Activated B cell treated with CpG ODN at 0.5 μM for 24 hours (primary cell): ENCODE data around the gene G3BP1. TPM values are rescaled to one million over a fixed set of nuclear protein-coding genes. Genes with fewer than 3 reads are reported as not detected.

ENCODE experiments used
- ATAC-seq: fragments of 200-7000 bp; cut with Tn5 transposase; one replicate; pipeline ENCODE4 v1.10.0; 2021; ENCODE audit warnings: low read depth, mild to moderate bottlenecking, moderate library complexity
- CTCF ChIA-PET: fragments of 350-600 bp; sonication (Branson Sonifier 250); formaldehyde crosslinking; loops from one replicate; lab custom pipeline; 2021; ENCODE audit warnings: antibody characterized with exemption; lab: Charles Lee
- POLR2A ChIA-PET: fragments of 350-600 bp; sonication (Branson Sonifier 250); formaldehyde crosslinking; loops from one replicate; lab custom pipeline; 2021; ENCODE audit warnings: antibody characterized with exemption; lab: Charles Lee
- DNase-seq: peaks from one replicate; pipeline ENCODE4 v3.0.0; 2022
- H3K27ac Mint-ChIP-seq: one replicate; pipeline ENCODE4 v1.8.0; 2020; ENCODE audit warnings: mixed read lengths
- H3K27me3 Mint-ChIP-seq: one replicate; pipeline ENCODE4 v1.8.0; 2021; ENCODE audit warnings: mixed read lengths
- H3K36me3 Mint-ChIP-seq: one replicate; pipeline ENCODE4 v1.8.0; 2021; ENCODE audit warnings: low read depth, mixed read lengths
- H3K4me1 Mint-ChIP-seq: one replicate; pipeline ENCODE4 v1.8.0; 2021; ENCODE audit warnings: mixed read lengths
- H3K4me3 Mint-ChIP-seq: one replicate; pipeline ENCODE4 v1.8.0; 2020; ENCODE audit warnings: mild to moderate bottlenecking, mixed read lengths
- H3K9me3 Mint-ChIP-seq: one replicate; pipeline ENCODE4 v1.8.0; 2020; ENCODE audit warnings: mixed read lengths
- CTCF ChIP-seq: fragments of 200-600 bp; IDR thresholded peaks from one replicate; pipeline ENCODE4 v1.8.0; 2022; ENCODE audit warnings: antibody characterized with exemption, mild to moderate bottlenecking
- intact Hi-C: fragments of 100-400 bp; cut with micrococcal nuclease; formaldehyde crosslinking; loops from one replicate; pipeline ENCODE4 v1.15.1; 2024
- total RNA-seq: library from RNA; stranded (reverse); gene quantifications from 2 replicates; pipeline ENCODE4 v1.2.3, GENCODE V29; 2022

G3BP1 gene
- total RNA-seq, 1 donor from 2014 or later: 227 TPM

GRCh38 chr5:151757233-151758140, 14.3 kb upstream of the G3BP1 start:
- H3K4me1 Mint-ChIP-seq: peaks cover 40% of the 10 kb centered on the region
- ChIA-PET POLR2A (interaction anchor here (1.8 to 4.5 kb wide), 3 partner anchors 8 to 99 kb away, joined by 8 to 134 read pairs (median 21); partner anchors contain the start of gene G3BP1), CTCF (interaction anchor here (0.8 to 2.0 kb wide), 2 partner anchors 14 to 99 kb away, joined by 3 to 5 read pairs; no protein-coding TSS in a partner anchor)
- H3K27ac Mint-ChIP-seq: peak overlapping the region; percentile 84
- peak overlapping the region; percentile 89 for H3K4me3 Mint-ChIP-seq
- intact Hi-C loops: loop anchor here (1.0 to 5.0 kb wide), 5 partner anchors 8 to 545 kb away; partner anchors contain the start of gene G3BP1
- no peaks in the 10 kb centered on the region for H3K9me3 Mint-ChIP-seq
- ATAC-seq (no peak), DNase-seq (no peak)
- no peak for TF ChIP-seq CTCF
- peaks cover 11% of the 10 kb centered on the region for H3K36me3 Mint-ChIP-seq
- no peaks in the 10 kb centered on the region for H3K27me3 Mint-ChIP-seq

GRCh38 chr5:151758141-151758429, 13.7 kb upstream of the G3BP1 start:
- peak overlapping the region; percentile 89 for H3K4me3 Mint-ChIP-seq
- no peaks in the 10 kb centered on the region for H3K27me3 Mint-ChIP-seq
- no peak for TF ChIP-seq CTCF
- intact Hi-C loops: loop anchor here (1.0 to 5.0 kb wide), 5 partner anchors 9 to 546 kb away; partner anchors contain the start of gene G3BP1
- peaks cover 5% of the 10 kb centered on the region for H3K36me3 Mint-ChIP-seq
- no peaks in the 10 kb centered on the region for H3K9me3 Mint-ChIP-seq
- H3K27ac Mint-ChIP-seq: peak overlapping the region; percentile 84
- peak; percentile 16 for ATAC-seq
- CTCF ChIA-PET: interaction anchor here (1.2 to 2.0 kb wide), 2 partner anchors 13 to 99 kb away, joined by 3 to 5 read pairs; partner anchors contain the start of gene G3BP1
- DNase-seq: no peak
- POLR2A ChIA-PET: interaction anchor here (0.6 to 4.5 kb wide), 4 partner anchors 9 to 99 kb away, joined by 3 to 134 read pairs (median 14); partner anchors contain the start of gene G3BP1
- peaks cover 38% of the 10 kb centered on the region for H3K4me1 Mint-ChIP-seq

GRCh38 chr5:151758430-151759241, 13.1 kb upstream of the G3BP1 start, which contains the start of gene ATOX1:
Gene ATOX1 (minus strand): TSS chr5:151758631. CDS start chr5:151758551, 80 bp downstream.
- Mint-ChIP-seq H3K9me3 (no peaks in the 10 kb centered on the region), H3K36me3 (peaks cover 1% of the 10 kb centered on the region), H3K27ac (peak within 1 kb of the TSS; percentile 84), H3K4me1 (peaks cover 38% of the 10 kb centered on the region), H3K4me3 (peak within 1 kb of the TSS; percentile 89), H3K27me3 (no peaks in the 10 kb centered on the region)
- ChIA-PET CTCF (interaction anchor here (1.2 kb wide), 1 partner anchor 13 kb away, joined by 3 read pairs; the partner anchor contains the start of gene G3BP1), POLR2A (interaction anchor here (0.6 to 4.5 kb wide), 5 partner anchors 9 to 1132 kb away, joined by 3 to 134 read pairs (median 8); partner anchors contain the start of gene G3BP1)
- intact Hi-C loops: loop anchor here (1.0 to 5.0 kb wide), 5 partner anchors 9 to 546 kb away; partner anchors contain the start of gene G3BP1
- ATAC-seq (peak; percentile 100), DNase-seq (peak; percentile 91)
- no peak for TF ChIP-seq CTCF

- CTCF ChIA-PET: interaction anchor here (1.1 kb wide), 1 partner anchor 24 kb away, joined by 3 read pairs; no protein-coding TSS in a partner anchor
- ATAC-seq (no peak), DNase-seq (no peak)
- peaks cover 3% of the 10 kb centered on the region for H3K4me1 Mint-ChIP-seq
- intact Hi-C loops: no loop called here
- no peak for TF ChIP-seq CTCF
- H3K9me3 Mint-ChIP-seq: no peaks in the 10 kb centered on the region
- H3K4me3 Mint-ChIP-seq: no peak overlapping the region
- POLR2A ChIA-PET: no interaction called here
- no peak overlapping the region for H3K27ac Mint-ChIP-seq
- no peaks in the 10 kb centered on the region for H3K27me3 Mint-ChIP-seq
- H3K36me3 Mint-ChIP-seq: no peaks in the 10 kb centered on the region
Measured at GRCh38 chr5:151764801-151765200, 7.0 kb upstream of the G3BP1 start.
